GF-D8 (cell line): Measurements from ENCODE around the gene OR2T5.
"Not testable (repeated sequence)": the region's sequence is repeated elsewhere in the genome, so short reads cannot be mapped to it uniquely, and the experiment has no call there.

Experiments used
- DNase-seq: peaks from one replicate; lab custom pipeline; 2025; lab: John Stamatoyannopoulos, UW

Gene OR2T5, protein sequence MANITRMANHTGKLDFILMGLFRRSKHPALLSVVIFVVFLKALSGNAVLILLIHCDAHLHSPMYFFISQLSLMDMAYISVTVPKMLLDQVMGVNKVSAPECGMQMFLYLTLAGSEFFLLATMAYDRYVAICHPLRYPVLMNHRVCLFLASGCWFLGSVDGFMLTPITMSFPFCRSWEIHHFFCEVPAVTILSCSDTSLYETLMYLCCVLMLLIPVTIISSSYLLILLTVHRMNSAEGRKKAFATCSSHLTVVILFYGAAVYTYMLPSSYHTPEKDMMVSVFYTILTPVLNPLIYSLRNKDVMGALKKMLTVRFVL

DNA sequence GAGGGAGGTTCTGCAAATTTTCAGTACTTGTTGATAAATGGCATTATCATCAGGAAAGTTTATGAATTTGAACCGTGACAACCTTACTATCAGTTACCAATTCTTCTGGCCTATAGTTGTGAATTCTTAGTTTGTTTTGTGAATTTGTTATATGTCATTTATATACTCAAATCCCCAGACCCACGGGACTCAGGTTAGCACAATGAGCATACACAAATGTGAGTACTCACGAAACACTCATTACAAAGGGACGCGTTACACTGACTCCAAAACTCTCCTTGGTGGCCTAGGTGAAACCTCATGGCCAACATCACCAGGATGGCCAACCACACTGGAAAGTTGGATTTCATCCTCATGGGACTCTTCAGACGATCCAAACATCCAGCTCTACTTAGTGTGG, at the start of gene OR2T5:
TSS of gene OR2T5 (plus strand) at position 301 of the 400 bp plus-strand sequence. CDS start at position 301, 0 bp downstream.
- not testable (repeated sequence) for DNase-seq

- not testable (repeated sequence) for DNase-seq
Observed at GRCh38 chr1:248438668-248439067, 49.7 kb upstream of the OR2T5 start.

DNA sequence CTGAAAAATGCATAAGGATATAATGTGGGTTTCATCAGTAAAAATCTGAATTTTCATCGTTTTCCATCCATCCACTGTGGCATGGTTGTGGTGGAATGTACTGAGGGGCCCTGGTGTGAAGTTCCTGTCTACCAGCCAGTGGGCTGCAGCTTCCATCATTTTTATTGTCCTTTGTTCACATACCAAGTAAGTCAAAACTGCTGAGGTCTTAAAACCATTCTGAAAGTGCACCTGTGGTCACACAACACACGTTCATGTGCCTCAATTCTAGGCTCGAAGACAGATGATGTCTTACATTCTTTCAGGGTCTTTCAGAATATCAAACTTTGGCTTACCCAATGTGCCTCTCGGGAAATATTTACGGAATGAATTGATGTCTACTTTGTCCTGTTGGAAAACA, 49.1 kb upstream of the OR2T5 start:
- not testable (repeated sequence) for DNase-seq

DNA sequence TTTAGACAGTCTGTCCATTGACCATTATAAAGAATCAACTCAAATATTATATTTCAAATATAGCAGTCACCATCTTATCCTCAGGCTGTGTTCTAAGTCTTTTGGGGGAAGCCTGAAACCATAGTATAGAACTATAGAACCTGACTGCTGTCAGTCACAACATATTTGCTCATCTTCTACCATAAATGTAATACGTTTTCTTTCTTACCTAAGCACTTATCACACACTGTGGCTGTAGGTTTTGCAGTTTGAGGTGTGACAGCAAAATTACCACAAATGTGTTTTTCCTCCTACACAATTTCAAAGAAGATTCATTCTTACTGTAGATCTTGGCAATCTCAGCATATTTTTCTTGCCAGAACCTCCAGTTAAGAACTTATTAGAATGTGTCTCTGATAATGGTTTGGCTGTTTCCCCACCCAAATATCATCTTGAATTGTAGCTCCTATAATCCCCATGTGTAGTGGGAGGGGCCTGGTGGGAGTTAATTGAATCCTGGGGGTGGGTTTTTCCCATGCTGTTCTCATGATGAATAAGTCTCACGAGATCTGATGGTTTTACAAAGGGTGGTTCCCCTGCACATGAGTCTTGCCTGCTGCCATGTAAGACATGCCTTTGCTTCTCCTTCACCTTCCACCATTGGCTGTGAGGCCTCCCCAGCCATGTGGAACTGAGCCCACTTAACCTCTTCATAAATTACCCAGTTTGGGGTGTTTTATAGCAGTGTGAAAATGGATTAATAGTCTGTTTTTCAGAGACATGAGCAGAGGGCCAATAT, 45.7 kb upstream of the OR2T5 start:
- DNase-seq, result not testable (repeated sequence)

DNA sequence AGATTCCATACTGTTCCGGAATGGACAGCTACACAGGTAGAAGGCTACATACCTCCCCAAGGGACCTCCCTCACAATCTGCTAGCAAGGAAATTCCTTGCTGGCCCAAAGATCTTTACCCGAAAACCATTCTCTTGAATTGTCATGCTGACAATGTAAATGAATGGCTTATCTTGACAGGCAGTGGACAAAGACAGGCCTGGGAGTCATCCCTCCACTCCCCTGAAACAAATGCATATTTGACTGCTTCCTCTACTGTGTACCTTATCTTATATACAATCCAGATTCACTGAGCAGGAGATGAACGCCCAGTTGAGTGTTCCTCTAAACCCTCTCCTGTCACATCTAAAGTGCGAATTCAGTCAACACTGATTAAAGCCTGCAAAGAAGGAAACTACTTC, 43.8 kb upstream of the OR2T5 start:
- not testable (repeated sequence) for DNase-seq

DNA sequence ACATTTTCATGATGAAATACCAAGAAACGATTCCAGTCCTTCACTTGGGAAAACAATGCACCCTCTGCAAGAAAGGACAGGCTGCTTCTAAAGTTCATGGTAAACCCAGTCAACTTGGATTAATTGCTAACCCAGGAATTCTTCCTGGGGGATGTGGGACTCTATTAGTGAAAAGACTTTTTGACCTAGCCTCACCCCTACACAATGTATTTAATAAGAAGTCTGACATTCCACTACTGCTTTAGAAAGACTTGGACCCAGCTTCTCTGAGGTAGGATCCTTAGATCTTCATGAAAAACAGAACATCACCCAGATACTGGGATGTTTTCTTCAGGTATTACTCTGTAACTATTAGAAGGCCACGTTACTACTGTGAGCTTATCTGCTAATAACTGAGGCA, 43.0 kb upstream of the OR2T5 start, which contains the start of gene OR2T2:
TSS of gene OR2T2 (plus strand) at position 239 of the 400 bp plus-strand sequence. CDS start 7,161 bp downstream, outside the sequence.
- DNase-seq, result not testable (repeated sequence)

GRCh38 chr1:248448409-248449074, 39.8 kb upstream of the OR2T5 start:
- DNase-seq, result not testable (repeated sequence)

DNA sequence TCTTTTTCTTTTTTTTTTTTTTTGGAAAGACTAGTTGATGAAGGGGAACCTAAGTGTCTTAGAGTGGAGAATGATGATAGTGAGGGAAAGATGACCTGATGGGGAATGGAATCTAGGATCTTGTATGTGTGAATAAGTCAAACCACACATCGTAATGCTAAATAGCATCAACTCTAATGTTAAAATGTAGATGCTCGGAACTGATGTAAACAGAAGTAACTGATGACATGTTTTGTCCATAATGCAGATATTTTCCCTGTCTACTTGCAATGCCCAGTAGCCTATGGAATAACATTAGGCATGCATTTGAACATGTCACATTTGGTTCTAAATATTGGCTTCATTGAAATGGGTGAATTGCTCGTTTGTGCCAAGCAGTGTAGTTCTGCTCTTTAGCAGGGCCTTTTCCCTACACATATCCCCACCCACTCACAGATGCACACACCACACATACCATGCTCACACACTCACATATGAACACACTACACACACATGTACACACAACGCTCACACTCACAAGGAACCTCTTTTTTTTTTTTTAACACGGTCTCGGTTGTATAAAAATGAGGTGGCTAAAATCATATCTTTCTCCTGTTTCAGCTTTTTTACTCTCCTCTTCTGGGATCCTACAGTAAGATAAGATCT, 38.4 kb upstream of the OR2T5 start:
- not testable (repeated sequence) for DNase-seq

DNA sequence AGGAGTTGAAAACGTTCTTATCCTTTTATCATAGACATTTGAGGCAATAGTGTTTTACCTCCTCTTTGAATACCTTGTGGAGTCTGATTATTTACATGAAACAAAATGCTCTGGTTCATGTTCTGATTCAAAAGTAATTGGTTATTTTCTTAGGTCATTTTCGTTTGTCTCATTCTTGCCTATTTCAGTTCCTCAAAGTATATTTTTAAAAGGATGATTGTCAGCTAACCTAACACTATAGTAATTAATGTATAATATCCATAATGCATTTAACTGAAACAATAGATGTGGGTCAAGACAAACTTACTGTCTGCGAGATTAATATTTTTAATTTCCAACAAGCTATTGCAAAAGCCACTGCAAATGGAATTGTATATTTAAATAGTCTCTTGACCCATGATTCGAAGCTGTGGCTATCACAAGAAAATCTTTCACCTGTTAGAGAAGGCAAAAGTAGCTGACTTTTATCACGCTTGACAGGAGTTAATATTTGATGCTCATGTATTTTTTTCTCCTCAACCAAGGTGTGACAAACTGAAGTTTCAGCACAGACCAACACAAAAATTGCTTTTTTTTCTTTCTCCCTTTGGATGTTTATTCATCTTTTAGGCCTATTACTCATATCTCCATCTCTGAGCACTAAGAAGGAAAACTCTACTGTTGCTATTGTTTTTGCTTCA, 37.8 kb upstream of the OR2T5 start:
- not testable (repeated sequence) for DNase-seq

DNA sequence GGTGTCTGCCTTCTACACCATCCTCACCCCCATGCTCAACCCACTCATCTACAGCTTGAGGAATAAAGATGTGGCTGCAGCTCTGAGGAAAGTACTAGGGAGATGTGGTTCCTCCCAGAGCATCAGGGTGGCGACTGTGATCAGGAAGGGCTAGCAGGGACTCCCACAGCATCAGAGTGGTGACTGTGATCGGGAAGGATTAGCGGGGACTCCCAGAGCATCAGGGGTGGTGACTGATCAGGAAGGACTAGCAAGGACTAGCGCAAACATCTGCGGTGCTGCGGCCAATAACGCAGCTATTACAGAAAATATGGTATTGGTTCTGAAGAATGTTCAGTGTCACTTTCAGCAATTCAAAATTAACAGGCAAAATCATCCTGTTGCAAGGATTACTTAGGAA, 34.8 kb upstream of the OR2T5 start:
- DNase-seq, result not testable (repeated sequence)

- DNase-seq, result not testable (repeated sequence)
Observed at GRCh38 chr1:248455045-248455444, 33.3 kb upstream of the OR2T5 start.

GRCh38 chr1:248456635-248457034, 31.8 kb upstream of the OR2T5 start:
- DNase-seq, result not testable (repeated sequence)

DNA sequence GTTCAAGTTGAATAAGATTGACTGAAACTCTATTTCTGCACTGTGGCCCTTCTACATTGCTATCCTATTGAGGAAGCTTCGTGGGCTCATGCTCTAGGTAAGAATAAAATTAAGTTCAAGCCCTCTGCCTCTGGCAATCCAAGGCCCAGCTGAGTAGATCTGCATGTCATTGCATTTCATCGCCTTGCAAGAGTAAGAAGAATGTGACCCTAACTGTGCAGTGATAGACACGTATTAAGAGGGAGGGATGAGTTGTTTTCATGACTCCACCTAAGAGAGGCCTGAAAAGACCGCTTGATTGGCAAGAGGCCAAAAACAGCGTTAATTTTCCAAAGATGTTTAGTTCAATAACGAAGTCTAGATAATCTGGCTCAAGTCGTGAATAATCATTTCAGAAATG, 29.3 kb upstream of the OR2T5 start:
- DNase-seq, result not testable (repeated sequence)

DNA sequence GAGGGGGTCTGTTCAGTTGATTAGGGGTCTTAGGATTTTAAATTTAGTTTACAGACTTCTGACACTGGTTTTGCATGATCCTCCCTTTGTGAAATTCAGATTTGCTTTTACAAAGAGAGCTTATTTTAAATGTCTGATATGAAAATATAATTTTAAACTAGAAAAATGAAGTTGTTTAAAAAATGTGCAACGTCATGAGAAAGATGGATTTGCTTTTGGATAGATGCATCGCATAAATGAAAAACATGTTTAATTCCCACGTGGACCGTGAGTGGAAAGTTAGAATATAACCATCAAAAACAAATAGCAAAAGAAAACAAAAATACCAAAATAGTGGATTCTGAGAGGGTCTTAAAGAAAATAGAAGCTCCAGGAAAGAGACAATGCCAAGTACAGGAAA, 17.2 kb upstream of the OR2T5 start:
- no peak for DNase-seq

GRCh38 chr1:248472111-248472510, 16.3 kb upstream of the OR2T5 start:
- DNase-seq, result not testable (repeated sequence)

GRCh38 chr1:248473051-248473450, 15.3 kb upstream of the OR2T5 start, which contains the start of gene OR2T3:
TSS of gene OR2T3 (plus strand) at chr1:248473351. CDS start at chr1:248473351, 0 bp downstream.
- DNase-seq, result not testable (repeated sequence)

DNA sequence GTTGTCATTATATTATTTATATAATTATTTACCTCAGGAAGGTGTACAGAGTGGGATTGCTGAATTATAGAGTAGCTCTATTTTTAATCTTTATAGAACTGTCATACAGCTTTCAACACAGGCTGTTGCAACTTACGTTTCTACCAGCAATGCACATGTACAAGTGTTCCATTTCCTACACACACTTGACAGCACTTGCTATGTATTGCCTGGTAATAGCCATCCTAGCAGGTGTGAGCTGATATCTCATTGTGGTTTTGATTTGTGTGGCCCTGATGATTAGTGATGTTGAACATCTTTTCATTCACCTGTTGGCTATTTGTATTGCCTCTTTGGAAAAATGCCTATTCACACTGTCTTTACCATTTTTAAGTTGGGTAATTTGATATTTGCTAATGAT, 12.7 kb upstream of the OR2T5 start:
- DNase-seq, result not testable (repeated sequence)

DNA sequence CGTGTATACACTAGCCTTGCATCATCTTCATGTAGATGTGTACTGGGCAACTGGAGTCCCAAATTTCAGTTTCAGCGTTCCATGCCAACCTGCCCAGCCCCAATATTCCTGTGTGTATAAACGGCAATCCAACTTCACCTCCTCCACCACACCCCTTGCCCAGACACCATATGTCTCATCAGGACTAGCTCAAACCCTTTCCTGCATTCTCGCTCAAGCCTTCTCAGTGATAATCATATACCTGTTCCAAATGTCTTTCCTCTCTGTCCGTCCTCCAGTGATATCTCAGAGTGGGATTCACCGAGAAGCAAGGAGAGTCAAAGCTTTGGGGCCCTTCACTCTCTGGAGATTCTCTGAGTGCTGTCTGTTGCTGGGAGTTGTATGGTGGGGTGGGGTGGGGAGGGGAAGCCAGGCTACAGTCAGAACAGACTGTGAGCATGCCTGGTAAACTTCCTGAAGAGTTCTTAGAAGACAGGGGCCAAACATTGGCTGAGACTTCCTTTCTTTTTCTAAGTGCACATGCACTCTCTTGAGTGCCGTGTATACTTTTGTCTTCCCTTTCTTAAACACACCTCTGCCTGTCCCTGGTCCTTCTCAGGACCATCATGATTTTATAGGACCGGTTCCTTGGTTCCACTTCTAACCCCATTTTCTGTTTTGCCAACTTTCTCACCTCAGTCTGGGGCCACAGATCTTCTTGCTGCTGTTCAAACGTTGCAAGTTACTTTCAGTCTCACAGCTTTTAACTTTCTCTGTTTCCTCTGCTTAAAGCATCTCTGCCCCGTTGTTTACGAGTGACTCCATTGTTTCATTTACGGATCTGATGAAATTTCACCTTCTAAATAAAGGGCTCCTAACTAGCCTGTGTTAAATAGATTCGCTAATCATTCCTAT, 6.5 kb upstream of the OR2T5 start:
- not testable (repeated sequence) for DNase-seq

DNA sequence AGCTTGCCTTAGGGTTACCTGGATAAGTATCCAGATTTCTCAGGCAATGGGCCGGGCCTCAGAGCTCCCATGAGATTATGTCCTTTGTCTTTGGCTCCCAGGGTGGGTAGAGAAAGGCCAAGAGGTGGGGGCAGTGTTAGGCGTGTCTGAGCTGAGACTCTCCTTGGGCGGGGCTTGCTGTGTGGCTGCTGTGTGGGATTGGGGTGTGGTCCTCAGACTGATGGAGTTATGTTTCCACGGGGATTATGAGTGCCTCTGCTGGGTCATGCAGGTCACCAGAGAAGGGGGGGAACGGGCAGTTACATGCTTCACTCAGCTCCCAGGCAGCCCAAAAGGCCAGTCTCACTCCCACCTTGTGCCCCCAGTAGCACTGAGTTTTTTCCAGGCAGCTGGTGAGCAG, 8.3 kb downstream of the OR2T5 start:
- DNase-seq, result not testable (repeated sequence)
